CD4-positive, alpha-beta T cell treated with Interleukin-4 for 1 hour (primary cell): ENCODE measurements around the gene CCDC116.

ENCODE experiments used
- DNase-seq, 2 donors: peaks; one replicate each; pipeline ENCODE4 v3.0.0-alpha.2; 2020 to 2022

Gene CCDC116

DNA sequence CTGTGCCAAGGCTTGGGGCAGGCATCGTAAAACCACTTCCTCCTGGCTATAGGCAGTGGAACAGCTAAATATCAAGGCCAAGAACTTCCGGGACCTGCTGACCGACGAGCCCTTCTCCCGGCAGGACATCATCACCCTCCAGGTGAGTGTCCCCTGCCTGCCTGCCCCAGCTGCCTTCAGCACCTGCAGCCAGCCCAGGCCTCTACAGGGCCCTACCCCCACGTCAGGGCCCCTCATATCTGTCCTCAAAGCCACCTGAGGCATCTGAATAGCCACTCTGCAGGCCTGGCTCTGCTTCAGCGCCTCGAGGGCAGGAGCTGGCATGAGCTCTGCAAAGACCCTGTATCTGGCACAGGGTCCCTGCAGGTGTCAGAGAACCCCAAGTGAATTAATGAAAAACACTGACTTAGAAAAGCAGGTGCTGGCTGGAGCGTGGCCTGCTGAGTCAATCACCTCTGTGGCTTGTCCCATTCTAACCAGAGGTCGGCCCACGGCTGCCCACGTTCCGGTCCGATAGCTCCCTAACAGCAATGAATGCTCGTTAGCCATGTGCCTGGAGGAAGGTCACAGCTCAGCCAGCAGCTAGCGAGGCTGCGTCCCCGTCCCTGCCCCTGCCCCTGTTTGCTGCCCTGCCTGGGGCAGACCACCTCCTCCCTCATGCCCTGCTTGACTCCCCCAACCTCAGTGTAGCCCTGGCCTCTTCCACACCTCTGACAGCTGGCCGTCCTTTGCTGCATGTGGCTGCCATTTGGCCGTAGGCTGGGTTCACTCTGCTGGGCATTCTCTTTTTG lies 50.0 kb downstream of the CCDC116 start:
- no peak for DNase-seq

DNA sequence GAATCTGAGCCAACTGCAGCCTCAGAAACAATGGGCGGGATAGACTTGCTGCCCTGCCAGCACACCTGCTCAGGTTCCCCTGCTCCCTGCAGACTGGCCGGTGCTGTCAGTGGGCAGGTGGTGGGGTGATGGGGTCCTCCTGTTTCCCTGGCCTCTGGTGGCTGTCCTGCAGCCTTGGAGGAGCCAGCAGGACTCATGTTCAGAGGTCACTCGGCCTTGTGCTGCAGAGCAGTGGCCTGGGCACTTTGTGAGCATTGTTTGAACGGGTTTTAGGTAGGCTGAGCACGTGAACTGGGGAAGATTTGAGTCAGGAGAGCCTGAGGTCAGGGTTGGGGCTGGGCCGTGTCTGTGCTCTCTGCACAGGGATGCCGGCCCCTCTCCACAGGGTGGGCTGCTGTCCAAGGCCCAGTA lies 50.8 kb downstream of the CCDC116 start:
- DNase-seq: no peak

DNA sequence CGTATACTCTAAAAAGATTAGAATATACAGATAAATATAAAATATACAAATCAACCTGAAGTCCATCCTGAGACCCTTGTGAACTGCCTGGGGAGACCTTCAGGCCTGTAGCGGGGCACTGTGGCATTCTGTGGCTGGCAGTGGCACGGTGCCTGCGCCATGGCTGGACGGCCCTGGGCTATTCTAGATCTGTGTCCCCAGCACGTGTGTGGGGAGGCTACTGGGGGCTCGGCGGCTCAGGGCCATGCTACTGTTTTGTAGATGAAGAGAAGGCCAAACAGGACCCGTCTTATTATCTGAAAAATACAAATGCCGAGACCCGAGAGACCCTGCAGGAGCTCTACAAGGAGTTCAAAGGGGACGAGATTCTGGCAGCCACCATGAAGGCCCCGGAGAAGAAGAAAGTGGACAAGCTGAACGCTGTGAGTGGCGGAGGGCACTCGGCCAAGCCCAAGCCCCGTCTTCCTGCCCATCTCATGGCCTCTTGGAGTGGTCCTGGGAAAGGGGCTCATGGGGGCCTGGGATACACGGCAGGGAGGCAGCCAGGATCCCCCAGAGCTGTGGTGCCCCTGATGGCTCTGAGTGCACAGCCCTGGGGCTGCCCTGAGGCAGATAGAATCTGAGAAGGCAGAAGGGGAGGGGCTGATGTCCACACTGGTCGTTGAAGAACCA lies 52.1 kb downstream of the CCDC116 start:
- no peak for DNase-seq

- DNase-seq: no peak
Measured at GRCh38 chr22:21685164-21685513, 52.6 kb downstream of the CCDC116 start.

DNA sequence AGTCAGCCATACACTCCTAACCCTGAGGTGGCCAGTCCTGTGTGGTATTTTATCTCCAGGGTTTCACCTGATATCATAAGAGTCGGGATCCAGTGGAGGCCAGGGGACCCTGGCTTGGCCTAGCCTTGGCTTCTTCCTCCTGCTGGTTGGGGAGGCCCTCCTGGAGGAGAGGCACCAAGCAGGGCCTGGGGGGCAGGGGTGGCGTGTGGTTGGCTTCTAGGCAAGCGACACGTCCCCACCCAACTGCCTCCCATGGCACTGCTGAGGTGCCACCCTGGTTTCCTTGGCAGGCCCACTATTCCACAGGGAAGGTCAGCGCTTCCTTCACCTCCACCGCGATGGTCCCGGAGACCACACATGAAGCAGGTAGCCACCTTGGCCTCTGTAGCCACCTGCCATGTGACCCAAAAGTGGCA lies 53.6 kb downstream of the CCDC116 start:
- DNase-seq: no peak
